Hepatocyte (in vitro differentiated cells): Measurements from ENCODE around the gene GPR35. TPM values are rescaled to one million over a fixed set of nuclear protein-coding genes. Genes with fewer than 3 reads are reported as not detected.
A peak's percentile ranks its signal among the peaks of the same experiment; 100 is the strongest.

ENCODE experiments used
- DNase-seq: peaks from one replicate; pipeline ENCODE4 v3.0.0-alpha.2; 2016; ENCODE audit warnings: low spot score
- H2AFZ ChIP-seq: fragments of 200-600 bp; sonication (generic); 2 replicates; pipeline ENCODE4 v1.6.0; 2016; ENCODE audit warnings: antibody characterized with exemption, mild to moderate bottlenecking
- H3K27ac ChIP-seq: fragments of 200-600 bp; sonication (generic); 2 replicates; pipeline ENCODE4 v1.5.1; 2016; ENCODE audit warnings: mild to moderate bottlenecking
- H3K27me3 ChIP-seq: fragments of 200-600 bp; sonication (generic); 2 replicates; pipeline ENCODE4 v1.6.1; 2016
- H3K36me3 ChIP-seq: fragments of 200-600 bp; sonication (generic); replicated peaks from 2 replicates; pipeline ENCODE4 v1.5.1; 2016; ENCODE audit warnings: low read depth; ENCODE audit not compliant: insufficient read depth
- H3K4me1 ChIP-seq: fragments of 200-600 bp; sonication (generic); 2 replicates; pipeline ENCODE4 v1.5.1; 2016; ENCODE audit warnings: mild to moderate bottlenecking, moderate library complexity; ENCODE audit not compliant: insufficient read depth
- H3K4me2 ChIP-seq: fragments of 200-600 bp; sonication (generic); 2 replicates; pipeline ENCODE4 v1.6.0; 2016
- H3K4me3 ChIP-seq: fragments of 200-600 bp; sonication (generic); 2 replicates; pipeline ENCODE4 v1.5.1; 2016; ENCODE audit warnings: mild to moderate bottlenecking
- H3K79me2 ChIP-seq: fragments of 200-600 bp; sonication (generic); 2 replicates; pipeline ENCODE4 v1.6.0; 2017; ENCODE audit warnings: mild to moderate bottlenecking
- H3K9me2 ChIP-seq: fragments of 200-600 bp; sonication (generic); replicated peaks from 2 replicates; pipeline ENCODE4 v1.6.0; 2017; ENCODE audit warnings: mild to moderate bottlenecking; ENCODE audit not compliant: insufficient read depth
- H3K9me3 ChIP-seq: fragments of 200-600 bp; sonication (generic); 2 replicates; pipeline ENCODE4 v1.5.1; 2016; ENCODE audit warnings: low read depth, mild to moderate bottlenecking
- H4K20me1 ChIP-seq: fragments of 200-600 bp; sonication (generic); 2 replicates; pipeline ENCODE4 v1.6.0; 2016; ENCODE audit warnings: mild to moderate bottlenecking; ENCODE audit not compliant: insufficient read depth, poor library complexity, severe bottlenecking
- EZH2 ChIP-seq: fragments of 200-600 bp; sonication (generic); IDR thresholded peaks from 2 replicates; pipeline ENCODE4 v1.6.1; 2016; ENCODE audit warnings: antibody characterized with exemption, mild to moderate bottlenecking, borderline replicate concordance
- EZH2phosphoT487 ChIP-seq: fragments of 200-600 bp; sonication (generic); IDR thresholded peaks from one replicate; pipeline ENCODE4 v1.6.1; 2018; ENCODE audit warnings: antibody characterized with exemption, mild to moderate bottlenecking, low read depth, moderate library complexity; ENCODE audit not compliant: unreplicated experiment, severe bottlenecking
- WGBS: methylation state at CpG from one replicate; pipeline ENCODE4 v1.1.6; 2016; ENCODE audit warnings: low lambda C conversion rate; ENCODE audit errors: missing lambda C conversion rate; 5-methylcytosine and 5-hydroxymethylcytosine counted together
- polyA plus RNA-seq: library from polyadenylated mRNA; unstranded; fragments of >200 nt; fragmentation: Nextera tagmentation; extraction: Ambion mirVana; gene quantifications from 2 replicates; pipeline ENCODE4 v1.2.1, GENCODE V29; 2016
- total RNA-seq: library from RNA; depleted of rRNA; stranded (reverse); fragments of >200 nt; gene quantifications from 2 replicates; pipeline ENCODE4 v1.2.3, GENCODE V29; 2014
- TF ChIP-seq, protein P1 (sequence below): fragments of 200-600 bp; sonication (generic); IDR thresholded peaks from 2 replicates; pipeline ENCODE4 v1.5.1; 2016; ENCODE audit warnings: antibody characterized with exemption, mild to moderate bottlenecking; ENCODE audit not compliant: poor library complexity

GPR35 gene
- total and polyA plus RNA-seq, 2 experiments from 2014 or later = 10.5 to 14.7 TPM

DNA sequence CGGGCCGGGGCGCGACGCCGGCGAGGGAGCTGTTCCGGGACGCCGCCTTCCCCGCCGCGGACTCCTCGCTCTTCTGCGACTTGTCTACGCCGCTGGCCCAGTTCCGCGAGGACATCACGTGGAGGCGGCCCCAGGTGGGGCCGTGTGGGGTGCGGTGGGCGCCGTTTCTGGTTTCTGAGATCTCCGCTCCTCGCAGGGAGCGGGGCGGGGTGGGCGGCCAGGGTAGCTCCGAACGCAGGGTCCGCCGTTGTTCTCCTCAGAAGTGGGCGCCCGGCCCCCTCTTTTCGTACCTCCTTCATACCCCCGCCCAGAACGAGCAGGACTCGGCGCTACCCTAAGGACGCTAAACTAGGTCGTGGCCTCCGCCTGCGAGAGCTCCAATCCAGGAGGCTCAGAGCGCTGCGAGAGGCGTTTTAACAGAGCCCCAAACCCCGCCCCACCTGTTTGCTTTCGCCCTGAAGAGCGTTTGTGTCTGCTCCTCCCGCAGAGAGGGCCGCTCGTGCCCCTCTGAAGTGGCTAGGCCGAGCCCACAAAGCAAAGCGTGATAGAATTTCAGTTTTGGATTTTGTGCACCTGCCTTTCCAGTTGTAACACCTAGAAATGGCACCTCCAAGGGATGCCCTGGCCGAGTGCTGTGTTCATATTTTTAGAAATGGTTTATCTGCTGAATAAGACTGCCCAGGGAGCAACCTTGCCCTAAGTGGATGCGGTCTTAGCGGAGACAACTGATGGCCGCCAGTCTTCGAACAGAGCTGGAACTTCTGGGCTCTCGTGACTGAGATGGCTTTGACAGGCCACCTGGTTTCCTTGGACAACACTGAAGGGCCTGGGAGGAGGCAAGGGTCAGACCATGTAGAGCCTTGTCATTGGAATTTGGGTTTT is 38.1 kb upstream of the GPR35 start:
- H4K20me1 ChIP-seq = peaks cover 5% of the 10 kb centered on the region
- H3K9me3 ChIP-seq = no peaks in the 10 kb centered on the region
- H3K27me3 ChIP-seq = no peaks in the 10 kb centered on the region
- peak overlapping the region; percentile 66 for H3K27ac ChIP-seq
- H3K9me2 ChIP-seq = no peaks in the 10 kb centered on the region
- H2AFZ ChIP-seq = peak overlapping the region; percentile 61
- H3K36me3 ChIP-seq = no peaks in the 10 kb centered on the region
- 10% methylated on average over 26 of the region's 62 CpGs for WGBS
- DNase-seq = peak; percentile 68
- peak overlapping the region; percentile 82 for H3K4me2 ChIP-seq
- peaks cover 21% of the 10 kb centered on the region for H3K4me1 ChIP-seq
- H3K4me3 ChIP-seq = peak overlapping the region; percentile 41
- TF ChIP-seq EZH2 (no peak), EZH2phosphoT487 (no peak)
- TF ChIP-seq, protein P1, sequence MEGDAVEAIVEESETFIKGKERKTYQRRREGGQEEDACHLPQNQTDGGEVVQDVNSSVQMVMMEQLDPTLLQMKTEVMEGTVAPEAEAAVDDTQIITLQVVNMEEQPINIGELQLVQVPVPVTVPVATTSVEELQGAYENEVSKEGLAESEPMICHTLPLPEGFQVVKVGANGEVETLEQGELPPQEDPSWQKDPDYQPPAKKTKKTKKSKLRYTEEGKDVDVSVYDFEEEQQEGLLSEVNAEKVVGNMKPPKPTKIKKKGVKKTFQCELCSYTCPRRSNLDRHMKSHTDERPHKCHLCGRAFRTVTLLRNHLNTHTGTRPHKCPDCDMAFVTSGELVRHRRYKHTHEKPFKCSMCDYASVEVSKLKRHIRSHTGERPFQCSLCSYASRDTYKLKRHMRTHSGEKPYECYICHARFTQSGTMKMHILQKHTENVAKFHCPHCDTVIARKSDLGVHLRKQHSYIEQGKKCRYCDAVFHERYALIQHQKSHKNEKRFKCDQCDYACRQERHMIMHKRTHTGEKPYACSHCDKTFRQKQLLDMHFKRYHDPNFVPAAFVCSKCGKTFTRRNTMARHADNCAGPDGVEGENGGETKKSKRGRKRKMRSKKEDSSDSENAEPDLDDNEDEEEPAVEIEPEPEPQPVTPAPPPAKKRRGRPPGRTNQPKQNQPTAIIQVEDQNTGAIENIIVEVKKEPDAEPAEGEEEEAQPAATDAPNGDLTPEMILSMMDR = no peak
- peaks cover 78% of the 10 kb centered on the region for H3K79me2 ChIP-seq

DNA sequence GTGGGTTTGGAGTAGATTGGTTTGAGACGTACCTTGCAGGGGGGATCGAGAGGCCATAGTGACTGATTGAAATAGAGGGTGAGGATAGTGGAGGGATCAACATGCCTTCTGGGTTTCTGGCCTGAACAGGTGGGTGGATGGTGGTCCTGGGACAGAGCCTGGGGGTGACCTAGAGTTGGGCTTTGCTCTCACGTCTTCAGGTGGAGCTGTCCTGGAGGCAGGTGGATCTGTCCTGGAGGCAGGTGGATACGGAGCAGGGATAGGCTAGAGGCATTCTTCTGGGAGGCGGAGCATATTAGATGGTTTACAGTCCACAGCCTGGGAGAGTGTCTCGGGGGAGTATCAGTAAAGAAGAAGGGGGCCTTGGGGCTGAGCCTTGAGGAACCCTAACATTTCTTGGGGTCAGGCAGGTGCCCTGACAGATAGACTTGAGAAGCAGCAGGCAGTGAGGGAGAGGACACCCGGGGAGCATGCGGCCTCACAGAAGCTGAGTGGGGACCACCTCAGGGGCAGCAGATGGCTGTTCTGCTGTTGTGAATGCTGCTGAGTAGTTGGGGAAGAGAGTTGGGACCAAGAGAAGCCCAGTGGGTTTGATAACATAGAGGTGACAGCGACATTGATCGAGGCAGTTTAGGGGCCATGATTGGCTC is 37.1 kb upstream of the GPR35 start:
- WGBS = 86% methylated on average over 10 of the region's 10 CpGs
- Histone ChIP-seq H2AFZ (no peak overlapping the region), H4K20me1 (peaks cover 5% of the 10 kb centered on the region), H3K4me3 (no peak overlapping the region), H3K4me1 (peaks cover 21% of the 10 kb centered on the region), H3K4me2 (peak overlapping the region; percentile 82), H3K27me3 (no peaks in the 10 kb centered on the region), H3K79me2 (peaks cover 71% of the 10 kb centered on the region), H3K9me2 (no peaks in the 10 kb centered on the region), H3K9me3 (no peaks in the 10 kb centered on the region), H3K36me3 (no peaks in the 10 kb centered on the region), H3K27ac (no peak overlapping the region)
- TF ChIP-seq, protein P1 = no peak
- no peak for TF ChIP-seq EZH2phosphoT487
- TF ChIP-seq EZH2 = no peak
- no peak for DNase-seq

DNA sequence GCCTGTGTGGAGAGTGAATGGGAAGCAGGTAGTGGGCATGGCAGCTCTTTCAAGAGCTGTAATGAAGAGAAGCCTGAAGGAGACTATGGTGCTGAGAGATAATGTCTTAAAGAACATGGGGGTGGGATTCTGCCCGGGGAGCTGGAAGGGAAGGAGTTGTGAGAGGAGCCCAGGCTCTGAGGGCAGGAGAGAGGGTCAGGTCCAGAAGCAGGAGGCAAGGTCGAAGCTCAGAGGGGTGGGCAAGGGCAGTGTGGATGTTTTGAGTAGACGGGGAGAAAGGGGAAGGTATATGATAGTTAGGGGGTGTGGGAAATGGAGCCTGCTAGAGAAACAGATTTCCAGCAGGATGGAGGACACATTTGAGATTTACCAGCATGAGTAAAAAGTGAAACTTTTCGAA is 36.6 kb upstream of the GPR35 start:
- Histone ChIP-seq H3K79me2 (peaks cover 66% of the 10 kb centered on the region), H3K9me2 (no peaks in the 10 kb centered on the region), H3K9me3 (no peaks in the 10 kb centered on the region), H2AFZ (no peak overlapping the region), H3K27ac (no peak overlapping the region), H3K27me3 (no peaks in the 10 kb centered on the region), H3K36me3 (no peaks in the 10 kb centered on the region), H3K4me1 (peaks cover 21% of the 10 kb centered on the region), H4K20me1 (peaks cover 5% of the 10 kb centered on the region), H3K4me2 (peak overlapping the region; percentile 82), H3K4me3 (no peak overlapping the region)
- WGBS = 91% methylated on average over 4 of the region's 4 CpGs
- DNase-seq = no peak
- TF ChIP-seq EZH2 (no peak), EZH2phosphoT487 (no peak)
- TF ChIP-seq, protein P1 = no peak
